ENCODE results near the gene IGFL3.
"Not testable (repeated sequence)": the region's sequence is repeated elsewhere in the genome, so short reads cannot be mapped to it uniquely, and the experiment has no call there.

The IGFL3 gene

DNA sequence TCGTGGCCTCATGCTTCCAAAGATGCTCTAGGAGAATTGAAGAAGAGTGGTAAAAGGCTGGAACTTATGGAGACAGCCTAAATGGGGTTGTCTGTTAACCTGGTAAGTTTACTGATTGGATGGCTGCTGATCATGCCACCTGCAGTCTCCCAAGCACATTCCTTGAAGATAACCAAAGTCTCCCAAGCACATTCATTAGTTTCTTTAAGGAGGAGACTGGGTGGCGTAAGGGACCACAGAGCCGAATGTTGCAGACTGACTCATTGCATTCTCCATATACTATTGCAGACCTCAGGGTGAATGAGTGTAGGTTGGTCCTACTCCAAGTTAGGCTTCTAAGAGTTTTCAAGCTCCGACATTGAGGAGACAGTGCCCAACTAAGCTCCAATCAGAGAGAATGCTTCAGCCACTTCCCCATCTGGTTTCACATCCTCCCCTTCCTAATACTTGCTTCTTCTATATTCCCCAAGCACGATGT, at the start of gene IGFL3:
Gene IGFL3 (minus strand): TSS at position 51 of the 478 bp plus-strand sequence. CDS start 39 bp downstream, at position 12.
- no peak for DNase-seq

DNA sequence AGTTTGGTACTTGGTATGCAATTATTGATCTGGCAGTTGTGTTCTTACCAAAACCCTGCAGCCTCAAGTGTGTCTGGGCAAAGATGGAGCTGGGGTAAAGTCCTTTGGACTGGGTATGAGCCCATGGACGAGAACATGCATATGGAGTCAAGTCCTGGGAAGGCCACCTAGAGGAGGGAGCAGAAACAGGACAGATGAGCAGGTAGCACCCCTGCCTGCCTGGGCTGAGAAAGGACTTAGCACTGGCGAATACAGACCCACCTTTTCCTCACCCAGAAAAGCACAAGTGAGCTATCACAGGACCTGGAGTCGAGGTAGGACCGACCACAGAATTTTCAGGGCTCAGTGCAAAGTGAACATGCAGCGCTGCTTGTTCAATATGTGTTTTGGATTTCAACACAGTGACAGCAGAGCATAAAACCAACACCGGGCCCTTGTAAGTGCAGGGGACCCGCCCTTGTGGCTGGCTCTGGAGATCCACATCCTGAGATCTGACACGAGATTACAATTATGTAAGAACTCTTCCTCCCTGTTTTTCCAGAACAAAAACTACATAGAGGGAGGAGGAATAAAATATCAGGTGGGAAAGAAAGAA, 49.5 kb upstream of the IGFL3 start:
- no peak for DNase-seq

DNA sequence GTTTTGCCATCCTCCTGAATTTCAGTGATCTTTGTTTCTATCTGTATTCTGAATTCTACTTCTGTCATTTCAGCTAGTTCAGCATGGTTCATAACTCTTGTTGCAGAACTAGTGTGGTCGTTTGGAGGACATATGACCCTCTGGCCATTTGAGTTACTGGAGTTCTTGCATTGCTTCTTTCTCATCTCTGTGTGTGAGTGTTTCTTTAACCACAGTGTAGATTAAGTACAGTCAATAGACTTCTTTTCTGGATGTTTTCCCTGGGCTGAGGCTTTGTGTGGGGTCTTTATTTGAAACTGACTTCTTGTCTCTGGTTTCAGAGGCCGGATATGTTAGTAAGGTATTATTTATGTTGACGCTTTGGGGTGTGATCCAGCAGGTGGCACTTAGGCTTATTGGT, 38.2 kb upstream of the IGFL3 start:
- no peak for DNase-seq

DNA sequence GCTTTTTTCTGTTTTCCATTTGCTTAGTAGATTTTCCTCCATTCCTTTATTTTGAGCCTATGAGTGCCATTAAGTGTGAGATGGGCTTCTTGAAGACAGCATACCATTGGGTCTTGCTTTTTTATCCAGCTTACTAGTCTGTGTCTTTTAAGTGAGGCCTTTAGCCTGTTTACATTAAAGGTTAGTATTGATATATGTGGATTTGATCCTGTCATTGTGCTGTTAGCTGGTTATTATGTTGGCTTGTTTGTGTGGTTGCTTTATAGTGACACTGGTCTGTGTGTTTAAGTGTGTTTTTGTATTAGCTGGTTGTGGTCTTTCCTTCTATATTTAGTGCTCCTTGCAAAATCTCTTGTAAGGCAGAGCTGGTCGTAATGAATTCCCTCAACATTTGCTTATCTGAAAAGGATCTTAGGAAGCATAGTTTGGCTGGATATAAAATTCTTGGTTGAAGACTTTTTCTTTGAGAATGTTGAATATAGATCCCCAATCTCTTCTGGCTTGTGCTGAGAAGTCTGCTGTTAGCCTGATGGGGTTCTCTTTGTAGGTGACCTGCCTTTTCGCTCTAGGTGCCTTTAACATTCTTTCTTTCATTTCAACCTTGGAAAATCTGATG, 37.3 kb upstream of the IGFL3 start:
- not testable (repeated sequence) for DNase-seq

DNA sequence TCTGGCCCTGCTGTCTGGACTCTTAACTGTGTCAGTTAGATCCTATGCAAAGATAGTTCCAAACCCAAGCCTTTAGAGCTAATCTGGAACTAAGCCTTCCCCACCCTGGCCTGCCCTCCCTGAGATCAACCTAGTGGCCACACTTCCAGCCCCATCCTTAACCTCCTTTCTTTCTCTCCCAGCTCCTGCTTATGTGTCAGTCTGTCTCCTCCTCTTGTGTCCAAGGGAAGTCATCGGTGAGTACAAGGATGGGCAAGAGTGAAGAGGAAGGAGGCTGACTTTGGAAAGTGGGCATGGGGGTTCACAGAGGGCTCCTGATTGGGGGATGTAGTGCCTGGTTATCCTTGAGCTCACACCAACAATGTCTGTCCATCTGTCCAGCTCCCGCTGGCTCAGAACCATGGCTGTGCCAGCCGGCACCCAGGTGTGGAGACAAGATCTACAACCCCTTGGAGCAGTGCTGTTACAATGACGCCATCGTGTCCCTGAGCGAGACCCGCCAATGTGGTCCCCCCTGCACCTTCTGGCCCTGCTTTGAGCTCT, 35.8 kb upstream of the IGFL3 start:
- no peak for DNase-seq

DNA sequence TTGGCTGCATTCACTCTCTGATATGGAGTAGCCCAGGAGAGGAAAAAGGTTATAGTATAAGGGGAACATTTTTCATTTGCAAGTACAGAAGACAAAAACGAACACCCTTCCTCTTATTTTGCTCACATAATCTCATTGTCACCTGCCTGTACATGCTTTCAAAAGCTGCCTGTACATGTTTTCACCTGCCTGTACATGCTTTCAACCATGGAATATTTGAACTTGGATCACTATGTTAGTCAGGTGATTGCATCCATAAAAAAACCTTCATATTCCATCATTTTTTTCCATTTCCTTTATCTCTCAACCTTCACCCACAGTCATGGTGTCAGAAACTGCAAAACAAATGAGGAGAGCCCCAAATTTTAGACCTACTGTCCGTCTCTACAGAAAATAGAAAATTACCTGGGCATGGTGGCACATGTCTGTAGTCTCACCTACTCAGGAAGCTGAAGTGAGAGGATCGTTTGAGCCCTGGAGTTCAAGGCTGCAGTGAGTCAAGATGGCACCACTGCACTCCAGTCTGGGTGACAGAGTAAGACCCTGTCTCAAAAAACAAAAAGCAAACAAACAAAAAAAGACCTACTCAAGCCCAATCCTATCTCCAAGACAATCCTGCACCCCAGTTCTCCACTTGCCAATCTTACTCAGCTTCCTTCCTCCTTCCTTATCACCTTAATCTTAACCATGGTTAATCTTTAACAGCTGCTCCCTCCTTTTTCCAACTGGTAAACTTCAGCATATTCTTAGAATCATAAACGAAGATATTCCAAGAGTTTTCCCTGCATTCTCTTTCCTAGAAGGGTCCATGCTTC, 35.1 kb upstream of the IGFL3 start:
- DNase-seq = no peak

DNA sequence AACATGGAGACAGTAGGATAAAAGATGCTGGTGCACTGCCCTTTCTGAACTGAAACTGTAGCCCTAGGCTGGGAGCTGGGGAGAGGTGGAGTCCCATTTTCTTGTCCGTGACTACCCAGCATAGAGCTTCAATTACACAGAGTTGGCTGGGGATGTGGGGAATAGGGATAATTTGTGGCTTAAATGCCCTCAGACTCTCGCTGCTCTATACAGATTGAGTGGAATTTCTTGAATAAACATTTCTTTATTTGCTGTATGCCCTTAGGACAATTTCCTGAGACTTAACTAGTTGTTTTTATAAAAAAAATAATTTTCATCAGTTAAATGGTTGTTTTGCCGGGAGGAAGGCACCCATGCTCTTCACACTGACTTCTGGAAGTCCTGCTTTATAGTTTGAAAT, 30.7 kb upstream of the IGFL3 start:
- DNase-seq = no peak

DNA sequence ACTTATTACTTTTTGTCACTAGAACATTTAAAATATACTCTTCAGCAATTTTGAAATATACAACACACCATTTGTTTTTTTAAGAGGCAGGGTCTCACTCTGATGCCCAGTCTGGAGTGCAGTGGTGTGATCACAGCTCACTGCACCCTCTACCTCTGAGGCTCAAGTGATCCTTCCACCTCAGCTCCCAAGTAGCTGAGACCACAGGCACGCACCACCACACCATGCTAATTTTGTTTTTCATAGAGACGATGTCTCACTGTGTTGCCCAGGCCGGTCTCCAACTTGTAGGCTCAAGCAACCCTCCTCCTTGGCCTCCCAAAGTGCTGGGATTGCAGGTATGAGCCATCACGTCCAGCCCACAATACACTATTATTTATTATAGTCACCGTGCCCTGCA, 26.1 kb upstream of the IGFL3 start:
- no peak for DNase-seq

DNA sequence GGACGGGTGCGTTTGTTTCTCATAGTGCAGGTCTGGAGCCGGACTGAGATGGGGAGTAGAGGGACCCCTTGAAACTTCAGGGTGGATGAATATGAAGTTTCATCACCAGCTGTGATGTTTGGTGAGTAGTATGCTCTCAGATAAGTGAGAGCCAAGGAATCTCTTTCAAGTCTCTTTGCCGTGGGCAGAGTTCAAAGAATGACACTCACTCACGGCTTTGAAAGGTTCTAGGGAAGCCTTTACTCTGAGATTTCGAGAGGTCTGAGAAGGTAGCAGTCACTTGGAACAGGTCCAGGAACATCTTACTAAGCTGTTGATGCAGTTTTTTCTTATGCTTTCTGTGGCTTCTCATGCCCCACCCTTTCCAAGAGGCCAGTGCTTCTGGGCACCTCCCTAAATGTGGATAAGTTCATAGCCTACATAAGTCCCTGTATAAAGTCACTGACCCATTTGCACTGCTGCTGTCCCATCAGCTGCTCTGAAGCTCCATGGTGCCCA, 23.4 kb upstream of the IGFL3 start, which contains the start of gene IGFL2:
Gene IGFL2 (plus strand): TSS at position 448 of the 498 bp plus-strand sequence. CDS start 41 bp downstream, at position 489.
- no peak for DNase-seq

DNA sequence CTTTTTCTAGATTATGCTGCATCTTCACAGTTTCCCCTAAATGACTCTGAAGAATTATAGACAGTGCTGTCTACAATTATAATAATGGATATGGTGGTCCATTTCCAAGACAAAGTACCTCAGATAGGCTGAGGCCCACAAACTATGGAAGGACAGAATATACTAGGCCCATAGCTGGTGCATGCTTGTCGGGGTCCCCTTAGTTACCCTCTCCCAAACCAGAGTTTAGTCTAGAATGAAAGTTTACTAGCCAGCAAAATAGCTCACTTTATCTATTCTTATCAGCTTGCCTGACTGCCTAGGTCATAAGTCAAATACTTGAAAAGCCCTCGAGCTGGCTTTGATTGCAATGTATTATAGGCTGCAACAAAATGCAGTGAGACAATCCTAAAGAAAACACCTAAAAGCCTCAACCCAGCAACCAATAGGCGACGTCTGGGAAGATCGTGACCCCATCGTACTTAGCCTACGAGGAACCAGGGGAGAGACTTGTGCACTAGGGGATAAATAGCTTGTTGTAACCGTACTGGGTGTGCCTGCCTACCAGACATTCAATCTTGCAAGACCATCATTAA, 22.8 kb upstream of the IGFL3 start:
- no peak for DNase-seq

DNA sequence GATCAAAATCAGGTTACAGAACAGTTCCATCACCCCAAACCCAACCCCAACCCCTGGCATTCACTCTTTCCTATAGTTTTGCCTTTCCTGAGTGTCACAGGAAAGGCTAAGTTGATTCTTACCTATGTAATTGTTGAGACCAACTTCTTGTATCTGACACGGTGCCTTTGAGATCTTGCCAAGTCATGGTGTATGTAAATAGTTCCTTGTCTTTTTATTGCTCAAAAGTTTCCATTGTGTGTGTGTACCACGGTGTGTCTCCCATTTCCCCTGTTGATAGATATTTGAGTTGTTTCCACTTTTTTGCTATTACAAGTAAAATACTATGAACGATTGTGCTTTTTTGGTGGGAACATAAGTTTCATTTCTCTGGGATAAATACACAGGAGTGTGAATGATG, 20.3 kb upstream of the IGFL3 start:
- DNase-seq = no peak

DNA sequence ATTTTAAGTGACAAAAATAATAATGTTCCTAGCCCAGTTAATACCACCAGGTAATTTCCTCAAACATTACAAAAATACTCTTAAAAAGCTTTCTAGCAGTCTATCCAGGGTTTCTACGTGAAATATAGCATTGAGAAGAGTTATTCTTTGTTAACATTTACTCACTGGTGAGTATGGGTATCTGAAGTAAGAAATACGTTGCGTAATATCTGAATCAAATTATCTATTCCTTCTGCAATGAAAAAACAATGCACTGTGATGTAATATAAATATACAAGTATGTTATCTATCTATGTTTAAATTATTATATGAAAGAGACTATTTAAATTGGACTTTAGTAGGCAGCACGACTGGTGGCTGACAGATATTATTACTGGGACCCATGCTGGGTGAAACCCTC, 17.8 kb upstream of the IGFL3 start:
- no peak for DNase-seq

DNA sequence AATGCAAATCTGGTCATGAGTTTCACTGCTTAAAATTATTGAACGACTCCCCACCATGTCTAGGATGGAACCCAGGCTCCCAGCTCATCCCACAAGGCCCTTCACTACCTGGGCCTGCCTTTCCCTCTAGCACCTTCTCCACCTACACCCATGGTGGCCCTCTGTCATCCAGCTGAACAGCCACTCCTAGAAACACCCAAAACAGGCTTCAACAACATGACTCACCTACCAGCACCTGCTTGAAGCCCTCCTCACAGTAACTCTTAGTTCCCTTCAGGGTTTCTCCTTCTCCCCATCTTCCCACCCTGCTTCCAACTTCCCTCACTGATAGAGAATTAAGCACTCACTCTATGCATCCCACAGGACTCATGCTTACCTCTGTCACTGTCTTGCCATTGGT, 16.9 kb upstream of the IGFL3 start:
- no peak for DNase-seq

DNA sequence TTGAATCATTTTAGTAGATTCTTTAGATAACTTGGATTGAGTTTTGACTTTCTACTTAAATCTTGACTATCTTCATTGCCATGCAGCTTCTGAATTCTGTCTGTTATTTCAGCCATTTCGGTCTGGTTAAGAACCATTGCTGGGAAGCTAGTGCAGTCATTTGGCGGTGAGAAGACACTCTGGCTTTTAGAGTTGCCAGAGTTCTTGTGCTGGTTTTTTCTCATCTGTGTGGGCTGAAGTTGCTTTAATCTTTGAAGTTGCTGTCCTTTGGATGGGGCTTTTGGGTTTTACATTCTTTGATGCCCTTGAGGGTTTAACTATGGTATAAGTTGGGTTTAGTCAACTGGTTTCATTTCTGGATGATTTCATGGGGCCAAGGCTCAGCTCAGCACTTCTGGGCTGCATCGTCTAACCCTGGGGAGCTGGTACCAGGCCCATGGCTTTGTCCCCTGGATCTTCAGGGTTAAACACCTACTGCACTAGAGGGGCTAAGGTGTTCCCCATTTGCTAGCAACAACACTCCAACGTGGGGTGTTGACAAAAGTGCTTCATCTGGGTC, 13.5 kb upstream of the IGFL3 start:
- DNase-seq = no peak

DNA sequence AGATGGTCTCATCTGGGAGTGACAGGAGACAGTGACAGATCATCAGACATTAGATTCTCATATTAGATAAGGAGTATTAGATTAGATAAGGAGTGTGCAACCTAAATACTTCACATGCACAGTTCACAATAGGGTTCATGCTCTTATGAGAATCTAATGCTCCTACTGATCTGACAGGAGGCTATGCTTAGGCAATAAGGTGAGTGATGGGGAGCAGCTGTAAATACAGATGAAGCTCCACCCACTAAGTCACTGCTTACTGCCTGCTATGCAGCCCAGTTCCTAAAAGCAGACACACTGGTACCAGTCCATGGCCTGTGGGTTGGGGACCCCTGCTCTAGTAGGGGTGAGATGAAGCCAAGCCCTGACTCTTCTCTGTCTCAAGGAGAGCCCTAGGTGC, 10.0 kb upstream of the IGFL3 start:
- DNase-seq = no peak

DNA sequence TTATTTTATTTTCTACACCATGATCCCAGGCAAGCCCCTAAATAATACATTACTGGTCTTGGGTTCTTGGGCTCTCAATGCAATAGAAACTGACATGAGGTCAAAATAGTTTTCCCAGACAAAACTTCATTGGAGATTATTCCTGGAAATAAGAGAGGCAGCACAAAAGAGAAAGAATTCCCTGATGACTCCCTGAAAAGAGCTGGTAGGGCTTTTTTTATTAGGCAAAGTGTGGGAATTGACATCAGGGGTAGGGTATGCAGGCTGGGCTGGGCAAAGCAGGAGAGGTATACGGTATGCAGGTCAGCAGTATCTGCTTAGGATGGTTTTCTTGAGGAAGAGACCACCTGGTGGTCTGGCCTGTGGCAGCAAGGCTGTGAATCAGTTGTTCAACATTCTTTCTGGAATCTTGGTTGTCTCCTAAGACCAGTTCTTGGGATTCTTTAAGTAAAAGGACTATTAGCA, 9.3 kb upstream of the IGFL3 start:
- DNase-seq = no peak

DNA sequence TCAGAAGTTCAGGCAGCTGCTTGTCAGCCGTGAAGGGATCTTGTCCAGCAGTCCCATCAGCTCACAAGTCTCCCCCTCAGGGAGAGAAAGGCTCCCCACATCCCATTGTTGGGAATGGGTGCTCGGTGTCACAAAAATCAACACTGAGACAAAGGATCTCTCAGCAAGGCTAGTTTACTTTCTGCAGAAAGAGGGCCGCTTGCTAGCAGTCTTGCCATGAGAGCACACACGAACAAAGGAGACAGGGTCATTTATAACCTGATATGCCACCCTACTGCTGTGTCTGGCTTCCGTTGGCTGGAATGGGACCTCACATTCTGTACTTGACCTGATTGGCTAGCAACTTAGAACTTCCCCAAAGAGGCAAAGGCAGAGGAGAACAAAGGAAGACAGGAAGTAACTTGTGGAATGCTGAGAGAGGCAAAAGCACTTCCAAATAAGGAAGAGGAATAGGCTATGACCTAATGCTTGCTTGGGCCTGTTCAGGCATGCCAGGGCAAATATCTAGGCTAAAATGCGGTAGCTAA, 8.7 kb upstream of the IGFL3 start:
- no peak for DNase-seq

DNA sequence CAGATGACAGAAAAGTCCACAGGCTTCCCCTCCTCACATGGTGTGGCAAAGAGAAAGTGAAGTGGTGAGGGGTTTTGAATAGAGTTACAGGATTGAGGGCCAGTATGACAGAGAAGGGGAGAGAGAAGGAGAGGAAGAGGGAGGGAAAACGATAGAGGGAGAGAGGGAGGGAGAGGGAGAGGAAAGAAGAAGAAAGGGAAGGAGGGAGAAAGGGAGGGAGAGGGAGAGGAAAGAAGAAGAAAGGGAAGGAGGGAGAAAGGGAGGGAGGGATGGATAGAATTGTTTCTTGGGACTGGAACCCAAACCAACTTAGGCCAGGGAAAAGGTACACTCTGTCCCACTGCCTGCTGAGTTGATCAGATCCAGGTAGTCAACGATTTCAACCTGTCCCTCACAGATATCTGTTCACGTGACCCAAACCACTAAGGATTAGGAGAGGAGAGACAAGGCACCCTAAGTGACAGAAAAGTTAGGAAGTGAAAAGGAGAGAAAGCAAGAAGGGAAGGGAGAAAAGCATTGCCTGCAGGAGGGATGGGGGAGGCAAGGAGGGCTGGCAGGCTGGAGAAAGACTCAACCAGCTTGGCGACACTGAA, 8.1 kb upstream of the IGFL3 start:
- no peak for DNase-seq

DNA sequence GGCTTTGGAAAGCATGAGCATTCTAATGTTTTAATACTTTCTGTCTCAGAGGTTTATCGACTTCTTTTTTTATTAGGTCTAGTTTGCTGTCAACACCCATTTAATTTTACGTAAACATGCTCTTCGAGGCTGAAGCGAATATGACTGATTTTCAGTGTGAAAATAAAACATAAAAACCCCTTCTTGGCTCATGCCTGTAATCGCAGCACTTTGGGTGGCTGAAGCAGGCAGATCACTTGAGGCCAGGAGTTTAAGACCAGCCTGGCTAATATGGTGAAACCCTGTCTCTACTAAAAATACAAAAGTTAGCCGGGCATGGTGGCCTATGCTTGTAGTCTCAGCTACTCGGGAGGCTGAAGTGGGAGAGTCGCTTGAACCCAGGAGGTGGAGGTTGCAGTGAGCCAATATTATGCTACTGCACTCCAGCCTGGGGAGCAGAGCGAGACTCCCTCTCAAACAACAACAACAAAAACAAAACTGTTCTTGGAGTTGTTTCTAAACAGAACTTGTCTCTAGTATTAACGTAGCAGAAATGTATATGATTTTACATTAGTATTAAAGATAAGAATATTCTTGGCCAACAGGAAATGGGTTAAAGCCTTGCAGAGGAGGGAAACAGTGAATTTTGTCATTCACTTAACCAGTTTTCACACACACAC, 7.1 kb upstream of the IGFL3 start:
- no peak for DNase-seq

DNA sequence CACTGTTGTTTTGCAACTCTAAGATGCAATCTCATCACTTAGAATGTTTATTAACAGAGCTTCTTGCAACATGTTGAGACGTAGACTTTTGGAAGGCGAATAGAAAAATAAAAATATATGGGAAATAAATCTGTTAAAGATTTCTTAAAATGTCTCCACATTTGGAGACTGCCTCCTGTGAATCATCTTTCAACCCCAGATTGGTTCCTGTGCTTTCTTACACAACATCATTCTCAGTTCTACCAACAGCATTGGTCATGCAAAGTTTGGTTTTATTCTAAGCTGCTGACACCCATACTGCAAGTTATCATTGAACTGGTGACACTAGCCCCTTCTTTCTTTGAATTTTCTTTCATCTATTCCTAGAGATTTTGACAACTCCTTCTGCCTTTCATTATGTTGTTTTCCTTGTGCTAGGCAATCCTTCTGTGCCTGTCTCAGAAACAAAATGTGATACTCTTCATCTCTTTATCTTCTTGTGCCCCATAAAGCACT, 1.6 kb upstream of the IGFL3 start:
- DNase-seq = no peak

DNA sequence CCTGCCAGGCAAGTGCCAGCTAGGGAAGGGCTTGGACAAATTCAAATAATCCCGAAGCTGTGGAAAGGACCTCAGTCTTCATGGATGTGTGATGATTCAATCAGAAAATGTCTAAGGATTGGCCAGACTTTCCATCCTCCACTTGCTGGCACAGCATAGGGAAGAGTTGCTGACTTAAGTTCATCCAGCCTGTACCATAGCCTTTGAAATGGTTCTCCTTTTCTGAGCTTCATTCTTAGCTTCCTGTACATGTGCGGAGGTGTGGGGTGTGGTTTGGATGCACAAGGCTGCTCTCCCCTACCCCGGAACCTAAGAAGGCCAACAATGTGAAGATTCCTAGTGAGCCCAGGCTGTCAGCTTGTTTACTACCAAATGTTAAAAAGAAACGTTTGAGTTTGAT, 959 bp upstream of the IGFL3 start:
- DNase-seq = no peak

Measured in stimulated activated naive CD4-positive, alpha-beta T cell (primary cell).